Kidney capillary endothelial cell (primary cell): ENCODE data around the gene ATAD2B.
"Not testable (repeated sequence)": the region's sequence is repeated elsewhere in the genome, so short reads cannot be mapped to it uniquely, and the experiment has no call there.

ENCODE experiments used
- DNase-seq: peaks from one replicate; pipeline ENCODE4 v3.0.0-alpha.2; 2018; ENCODE audit warnings: low spot score

ATAD2B gene

GRCh38 chr2:23745068-23745725 lies 181.7 kb downstream of the ATAD2B start:
- no peak for DNase-seq

- not testable (repeated sequence) for DNase-seq
Observed at GRCh38 chr2:23736783-23737182, 190.1 kb downstream of the ATAD2B start.

- DNase-seq, result no peak
Observed at GRCh38 chr2:23734416-23734815, 192.5 kb downstream of the ATAD2B start.

GRCh38 chr2:23723029-23723428 lies 203.9 kb downstream of the ATAD2B start:
- DNase-seq, result not testable (repeated sequence)

GRCh38 chr2:23722255-23722654 lies 204.7 kb downstream of the ATAD2B start:
- DNase-seq, result no peak

- DNase-seq, result no peak
Observed at GRCh38 chr2:23721454-23721826, 205.5 kb downstream of the ATAD2B start.

- no peak for DNase-seq
Observed at GRCh38 chr2:23720705-23721453, 206.0 kb downstream of the ATAD2B start.

- DNase-seq, result no peak
Observed at GRCh38 chr2:23719716-23720115, 207.2 kb downstream of the ATAD2B start.

GRCh38 chr2:23718931-23719700 lies 207.8 kb downstream of the ATAD2B start:
- DNase-seq, result no peak

- DNase-seq, result no peak
Observed at GRCh38 chr2:23713351-23713750, 213.6 kb downstream of the ATAD2B start.

- no peak for DNase-seq
Observed at GRCh38 chr2:23712756-23713151, 214.2 kb downstream of the ATAD2B start.

GRCh38 chr2:23711979-23712755 lies 214.8 kb downstream of the ATAD2B start:
- DNase-seq, result no peak

- DNase-seq, result no peak
Observed at GRCh38 chr2:23709311-23709710, 217.6 kb downstream of the ATAD2B start.

- no peak for DNase-seq
Observed at GRCh38 chr2:23708771-23709170, 218.2 kb downstream of the ATAD2B start.

- no peak for DNase-seq
Observed at GRCh38 chr2:23707096-23707495, 219.8 kb downstream of the ATAD2B start.

- no peak for DNase-seq
Observed at GRCh38 chr2:23706613-23707078, 220.3 kb downstream of the ATAD2B start.

GRCh38 chr2:23705771-23706612 lies 220.9 kb downstream of the ATAD2B start:
- no peak for DNase-seq

- DNase-seq, result no peak
Observed at GRCh38 chr2:23703583-23704385, 223.1 kb downstream of the ATAD2B start.

- no peak for DNase-seq
Observed at GRCh38 chr2:23703037-23703582, 223.8 kb downstream of the ATAD2B start.

GRCh38 chr2:23700627-23701026 lies 226.3 kb downstream of the ATAD2B start:
- DNase-seq, result no peak
